Lung microvascular endothelial cell (primary cell): Measurements from ENCODE around the gene B3GNT9. TPM values are rescaled to one million over a fixed set of nuclear protein-coding genes. Genes with fewer than 3 reads are reported as not detected.

Experiments
- DNase-seq, 2 donors: peaks; one replicate each; pipeline versions ENCODE4 v3.0.0 to v3.0.0-alpha.2; 2010; ENCODE audit warnings: low read depth in 2 of 2
- total RNA-seq: library from RNA; depleted of rRNA; stranded (reverse); fragments of >200 nt; gene quantifications from 2 replicates; pipeline ENCODE4 v1.2.1, GENCODE V29; 2014

B3GNT9 gene, protein sequence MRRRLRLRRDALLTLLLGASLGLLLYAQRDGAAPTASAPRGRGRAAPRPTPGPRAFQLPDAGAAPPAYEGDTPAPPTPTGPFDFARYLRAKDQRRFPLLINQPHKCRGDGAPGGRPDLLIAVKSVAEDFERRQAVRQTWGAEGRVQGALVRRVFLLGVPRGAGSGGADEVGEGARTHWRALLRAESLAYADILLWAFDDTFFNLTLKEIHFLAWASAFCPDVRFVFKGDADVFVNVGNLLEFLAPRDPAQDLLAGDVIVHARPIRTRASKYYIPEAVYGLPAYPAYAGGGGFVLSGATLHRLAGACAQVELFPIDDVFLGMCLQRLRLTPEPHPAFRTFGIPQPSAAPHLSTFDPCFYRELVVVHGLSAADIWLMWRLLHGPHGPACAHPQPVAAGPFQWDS
- total RNA-seq = 3.5 and 6.3 TPM in 2 replicates

- DNase-seq = peak in 1 of 2 donors; percentile 43
Observed at GRCh38 chr16:67150833-67151396, at the start of gene B3GNT9. Gene B3GNT9, minus strand, starts transcription at chr16:67150998. Its CDS starts 513 bp downstream, at chr16:67150485.

DNA sequence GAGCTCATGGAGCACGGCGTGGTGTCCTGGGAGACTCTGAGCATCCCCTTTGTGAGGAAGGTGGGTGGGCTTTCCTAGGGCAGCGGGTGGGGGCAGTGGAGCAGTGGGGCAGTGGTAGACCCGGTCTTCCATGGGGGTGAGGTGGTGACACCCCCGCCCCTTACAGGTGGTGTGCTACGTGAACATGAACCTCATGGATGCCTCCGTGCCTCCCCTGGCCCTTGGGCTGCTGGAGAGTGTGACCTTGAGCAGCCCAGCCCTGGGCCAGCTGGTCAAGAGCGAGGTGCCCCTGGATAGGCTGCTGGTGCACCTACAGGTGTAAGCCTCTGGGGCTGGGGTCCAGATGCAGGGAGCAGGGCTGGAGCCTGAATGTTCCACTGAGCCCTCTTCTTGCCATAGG is 49.7 kb upstream of the B3GNT9 start:
- no peak for DNase-seq

DNA sequence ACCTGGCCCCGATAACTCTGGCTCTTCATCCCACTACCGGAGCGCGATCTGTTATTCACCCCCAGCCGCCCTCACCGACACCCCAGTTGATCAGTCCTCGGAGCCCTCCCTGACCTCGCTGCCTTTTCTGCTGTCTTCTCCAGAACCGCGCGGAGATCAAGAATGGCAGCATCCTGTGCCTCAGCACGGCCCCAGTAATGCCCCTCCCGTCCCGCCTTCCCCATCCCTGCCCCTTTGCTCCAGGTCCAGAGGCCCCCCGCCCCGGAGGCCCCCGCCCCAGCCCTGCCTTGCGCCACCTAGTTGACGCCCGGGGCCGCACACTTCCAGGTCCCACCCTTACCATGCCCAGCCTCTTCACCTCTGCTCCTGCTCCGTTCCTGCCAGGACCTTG is 49.0 kb upstream of the B3GNT9 start:
- no peak for DNase-seq

DNA sequence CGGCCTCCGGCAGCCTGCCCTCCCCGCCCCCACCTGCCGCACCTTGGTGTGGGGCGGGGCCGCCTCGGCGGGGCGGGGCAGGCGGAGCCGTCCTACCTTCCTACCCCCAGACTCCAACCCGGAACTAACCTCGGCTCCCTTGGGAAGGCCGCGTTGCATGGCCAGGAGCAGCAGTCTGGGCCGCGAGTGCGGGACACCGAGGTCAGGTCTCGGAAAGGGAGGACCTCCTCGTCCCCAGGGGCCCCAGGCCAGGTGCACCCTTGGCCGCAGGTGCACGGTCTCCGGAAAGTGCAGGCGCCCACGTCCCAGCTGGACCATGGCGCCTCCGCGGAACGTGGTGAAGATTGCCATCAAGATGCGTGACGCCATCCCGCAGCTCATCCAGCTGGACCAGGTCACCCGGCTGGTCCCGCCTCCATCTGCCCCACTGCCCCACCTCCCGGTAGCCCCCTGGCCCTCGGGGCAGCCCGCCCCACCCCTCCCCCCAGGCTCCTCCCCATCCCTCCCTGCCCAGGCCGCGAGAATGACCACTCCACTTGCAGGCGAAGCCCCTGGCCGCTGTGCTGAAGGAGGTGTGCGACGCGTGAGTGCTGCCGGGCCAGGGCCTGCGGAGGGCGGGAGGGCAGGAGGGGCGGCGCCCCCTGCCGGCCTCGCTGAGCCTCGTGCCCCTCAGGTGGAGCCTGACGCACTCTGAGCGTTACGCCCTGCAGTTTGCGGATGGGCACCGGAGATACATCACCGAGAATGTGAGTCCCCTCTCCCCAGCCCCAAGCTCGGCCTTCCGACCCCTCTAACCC is 48.4 kb upstream of the B3GNT9 start, which contains the start of gene ELMO3:
TSS of gene ELMO3 (plus strand) at position 121 of the 797 bp plus-strand sequence. CDS start at position 317, 196 bp downstream.
- no peak for DNase-seq

DNA sequence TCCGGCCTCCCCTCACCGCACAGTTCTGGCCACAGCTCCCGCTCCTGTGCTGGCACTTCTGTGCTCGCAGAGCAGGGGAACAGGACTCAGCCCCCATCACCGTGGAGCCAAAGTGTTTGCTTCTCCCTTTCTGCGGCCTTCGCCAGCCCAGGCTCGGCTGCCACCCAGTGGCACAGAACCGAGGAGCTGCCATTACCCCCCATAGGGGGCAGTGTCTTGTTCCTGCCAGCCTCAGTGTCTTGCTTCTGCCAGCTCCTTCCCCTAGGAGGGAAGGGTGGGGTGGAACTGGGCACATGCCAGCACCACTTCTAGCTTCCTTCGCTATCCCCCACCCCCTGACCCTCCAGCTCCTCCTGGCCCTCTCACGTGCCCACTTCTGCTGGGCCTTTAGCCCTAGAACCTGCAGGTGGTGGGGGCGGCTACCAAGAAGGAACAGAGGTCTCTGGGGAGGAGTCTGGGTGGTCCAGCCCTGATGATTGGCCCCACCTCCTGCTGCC is 47.5 kb upstream of the B3GNT9 start:
- peak; percentile 46 to 63 for DNase-seq

- no peak for DNase-seq
Observed at GRCh38 chr16:67197704-67198103, 46.9 kb upstream of the B3GNT9 start.

DNA sequence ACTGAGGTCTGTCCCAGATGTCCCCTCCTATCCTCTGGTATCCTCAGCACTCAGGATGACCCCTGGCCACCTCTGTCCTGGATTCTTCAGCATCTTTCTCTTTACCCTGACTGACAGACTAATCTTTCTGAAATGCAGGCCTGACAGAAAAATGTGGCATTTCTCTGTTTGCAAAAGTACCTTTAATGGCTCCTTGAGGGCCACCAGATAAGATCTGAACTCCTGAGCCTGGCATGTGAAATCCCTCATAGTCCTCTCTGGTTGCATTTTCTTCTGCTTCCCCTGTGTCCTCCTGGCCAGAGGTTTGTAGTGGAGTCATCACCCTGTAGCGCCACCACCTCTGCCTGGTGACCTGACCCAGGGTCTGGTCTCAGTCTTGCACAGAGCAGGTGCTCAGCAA is 46.1 kb upstream of the B3GNT9 start:
- no peak for DNase-seq

GRCh38 chr16:67195676-67196075 is 44.9 kb upstream of the B3GNT9 start:
- DNase-seq = no peak

DNA sequence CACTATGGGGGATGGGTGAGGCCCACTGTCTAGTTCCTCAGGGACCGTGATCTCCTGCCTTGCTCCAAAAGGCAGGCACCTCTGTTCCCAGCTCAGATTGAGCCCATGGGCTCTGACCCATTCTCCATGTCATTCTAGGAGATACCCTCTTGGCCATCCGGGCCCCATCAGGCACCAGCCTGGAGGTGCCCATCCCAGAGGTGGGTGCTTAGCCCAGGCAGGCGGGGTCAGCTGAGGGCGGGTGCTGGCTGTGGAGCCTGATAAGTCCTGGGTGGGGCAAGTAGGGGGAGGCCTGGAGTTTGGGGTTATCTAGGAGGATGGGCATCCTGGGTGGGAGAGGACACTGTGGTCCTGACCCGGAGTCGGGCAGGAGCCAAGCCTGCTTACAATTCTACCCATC is 43.5 kb upstream of the B3GNT9 start:
- DNase-seq = no peak

- DNase-seq = no peak
Observed at GRCh38 chr16:67193536-67193935, 42.7 kb upstream of the B3GNT9 start.

- DNase-seq = peak; percentile 25 to 35
Observed at GRCh38 chr16:67192781-67193361, 42.1 kb upstream of the B3GNT9 start.

- peak; percentile 96 to 97 for DNase-seq
Observed at GRCh38 chr16:67191995-67192681, 41.3 kb upstream of the B3GNT9 start, which contains the start of gene E2F4. Gene E2F4, plus strand, starts transcription at chr16:67192155. Its CDS starts 73 bp downstream, at chr16:67192228.

GRCh38 chr16:67191411-67191994 is 40.7 kb upstream of the B3GNT9 start:
- DNase-seq = no peak

GRCh38 chr16:67190448-67191399 is 39.9 kb upstream of the B3GNT9 start:
- DNase-seq = peak in 1 of 2 donors; percentile 55

DNA sequence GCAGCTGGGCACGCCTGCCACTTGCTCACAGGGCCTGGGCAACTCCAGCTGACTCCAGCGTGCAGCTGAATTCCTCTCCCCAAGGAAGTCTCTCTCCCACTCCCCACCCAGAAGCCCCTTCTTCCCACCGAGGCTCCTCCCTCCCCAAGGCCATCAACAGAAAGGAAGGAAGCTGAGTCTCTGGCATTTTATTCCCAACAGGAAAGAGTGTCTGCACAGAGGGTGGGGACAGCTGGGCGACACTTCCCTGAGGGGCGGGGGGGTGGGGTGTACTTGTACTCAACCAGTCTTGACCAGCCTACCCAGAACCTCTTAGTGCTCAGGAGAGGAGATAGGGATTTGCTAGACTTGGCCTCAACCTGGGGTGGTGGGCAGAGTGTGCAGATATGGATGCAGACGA is 39.2 kb upstream of the B3GNT9 start, which contains the start of gene EXOC3L1:
TSS of gene EXOC3L1 (minus strand) at position 96 of the 400 bp plus-strand sequence. CDS start 460 bp downstream, outside the sequence.
- DNase-seq = no peak

- no peak for DNase-seq
Observed at GRCh38 chr16:67188798-67189197, 38.0 kb upstream of the B3GNT9 start.

DNA sequence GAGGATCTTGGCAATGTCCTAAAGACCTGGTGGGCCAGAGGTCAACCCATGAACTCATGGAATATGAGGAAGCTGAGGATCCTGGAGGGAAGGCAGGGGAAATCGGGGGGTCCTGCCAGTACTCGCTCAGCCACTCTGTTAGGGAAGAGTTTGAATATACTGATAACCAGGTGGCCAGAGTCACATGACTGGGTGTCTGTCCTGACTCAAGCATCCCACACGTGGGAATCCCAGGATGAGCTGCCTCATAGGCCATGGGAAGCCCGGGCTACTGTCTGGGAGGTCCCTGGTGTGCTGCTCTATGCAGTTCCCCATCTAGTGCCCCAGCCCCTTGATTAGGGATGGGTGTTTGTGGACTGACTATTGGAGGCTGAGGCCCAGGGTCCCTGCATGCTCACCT is 37.5 kb upstream of the B3GNT9 start:
- no peak for DNase-seq

DNA sequence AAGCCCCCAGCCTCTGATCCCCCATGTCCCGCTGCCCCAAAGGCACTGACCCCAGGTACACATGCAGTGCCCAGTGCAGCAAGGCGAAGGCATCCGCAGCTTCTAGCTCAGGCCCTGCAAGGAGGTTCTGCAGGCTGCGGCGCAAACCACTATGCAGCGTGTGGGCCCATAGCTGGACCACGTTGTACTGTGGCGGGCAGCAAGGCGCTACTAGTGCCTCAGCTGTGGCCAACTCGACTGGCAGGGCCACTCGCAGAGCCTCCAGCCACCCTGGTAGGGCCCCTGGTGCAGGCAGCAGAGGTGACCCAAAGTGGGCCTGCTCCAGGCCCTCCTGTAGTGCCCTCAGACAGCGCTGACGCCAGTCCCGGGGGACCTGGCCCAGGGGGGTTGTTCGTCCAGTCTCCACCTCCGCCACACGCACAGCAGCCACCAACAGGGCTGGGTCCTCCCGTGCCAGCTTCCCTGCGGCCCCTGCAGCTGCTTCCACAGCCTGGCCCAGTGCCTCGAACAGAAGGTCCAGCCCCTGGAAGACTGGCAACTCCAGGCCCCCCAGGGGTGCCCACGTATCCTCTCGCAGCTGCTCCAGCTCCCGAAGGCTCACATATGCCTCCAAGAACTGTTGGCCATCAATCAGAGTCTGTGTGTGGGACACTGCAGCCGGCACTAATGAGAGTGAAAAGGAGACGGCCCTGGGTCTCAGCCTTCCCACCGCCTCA is 36.5 kb upstream of the B3GNT9 start:
- DNase-seq = no peak

DNA sequence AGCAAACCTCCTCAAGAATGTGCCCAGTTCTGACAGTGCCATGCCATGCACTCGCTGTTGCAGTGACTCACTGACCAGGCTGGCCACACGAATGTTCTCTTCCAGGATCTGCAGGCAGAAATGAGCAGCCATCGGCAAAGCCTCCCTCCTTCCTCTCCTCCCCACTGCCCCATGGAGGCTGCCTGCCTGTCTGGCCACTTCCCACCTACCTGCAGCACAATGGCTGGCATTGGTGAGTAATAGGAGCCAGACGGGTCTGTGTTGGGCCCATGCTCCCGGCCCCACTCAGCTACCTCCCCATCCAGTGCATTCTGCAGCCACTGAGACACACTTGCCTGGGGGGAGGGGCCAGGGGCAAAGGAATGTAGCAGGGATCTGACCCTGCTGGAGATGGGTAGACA is 35.8 kb upstream of the B3GNT9 start:
- DNase-seq = no peak
